Natural killer cell treated with Interleukin-12 subunit alpha and Interleukin-12 subunit beta and Interleukin-15 and Interleukin-18, amount 100 ng/mL, for 72 hours (primary cell): Measurements from ENCODE around the gene YKT6. TPM values are rescaled to one million over a fixed set of nuclear protein-coding genes. Genes with fewer than 3 reads are reported as not detected.

Source experiments
- ATAC-seq, 2 donors: fragments of 150-1000 bp; cut with Tn5 transposase in 1 of 2; sonication (Bioruptor Pico), chemical (Tn5 transposase) in 1 of 2; 2 replicates each; pipeline ENCODE4 v1.10.0; 2021
- DNase-seq: peaks from one replicate; pipeline ENCODE4 v3.0.0; 2022; ENCODE audit warnings: low spot score
- H3K27ac Mint-ChIP-seq, 2 donors: 1 replicate in 1 of 2; 2 replicates in 1 of 2; pipeline ENCODE4 v1.8.0; 2022; ENCODE audit warnings: mixed read lengths in 2 of 2, mild to moderate bottlenecking in 1 of 2, moderate library complexity in 1 of 2
- H3K27me3 Mint-ChIP-seq, 2 donors: 1 replicate in 1 of 2; 2 replicates in 1 of 2; pipeline ENCODE4 v1.8.0; 2022; ENCODE audit warnings: mixed read lengths in 2 of 2
- H3K36me3 Mint-ChIP-seq: one replicate; pipeline ENCODE4 v1.8.0; 2022; ENCODE audit warnings: mixed read lengths
- H3K4me1 Mint-ChIP-seq, 2 donors: 1 replicate in 1 of 2; 2 replicates in 1 of 2; pipeline ENCODE4 v1.8.0; 2022; ENCODE audit warnings: low read depth in 2 of 2, mixed read lengths in 2 of 2, mild to moderate bottlenecking in 1 of 2
- H3K4me3 Mint-ChIP-seq: one replicate; pipeline ENCODE4 v1.8.0; 2022; ENCODE audit warnings: mixed read lengths
- H3K9me3 Mint-ChIP-seq: 2 replicates; pipeline ENCODE4 v1.8.0; 2022; ENCODE audit warnings: mixed read lengths
- total RNA-seq, 2 donors: library from RNA; stranded (reverse); gene quantifications; one replicate each; pipeline ENCODE4 v1.2.3, GENCODE V29; 2022

Gene YKT6
- total RNA-seq, result 10 to 100 TPM; 93.1 to 99.3 TPM

DNA sequence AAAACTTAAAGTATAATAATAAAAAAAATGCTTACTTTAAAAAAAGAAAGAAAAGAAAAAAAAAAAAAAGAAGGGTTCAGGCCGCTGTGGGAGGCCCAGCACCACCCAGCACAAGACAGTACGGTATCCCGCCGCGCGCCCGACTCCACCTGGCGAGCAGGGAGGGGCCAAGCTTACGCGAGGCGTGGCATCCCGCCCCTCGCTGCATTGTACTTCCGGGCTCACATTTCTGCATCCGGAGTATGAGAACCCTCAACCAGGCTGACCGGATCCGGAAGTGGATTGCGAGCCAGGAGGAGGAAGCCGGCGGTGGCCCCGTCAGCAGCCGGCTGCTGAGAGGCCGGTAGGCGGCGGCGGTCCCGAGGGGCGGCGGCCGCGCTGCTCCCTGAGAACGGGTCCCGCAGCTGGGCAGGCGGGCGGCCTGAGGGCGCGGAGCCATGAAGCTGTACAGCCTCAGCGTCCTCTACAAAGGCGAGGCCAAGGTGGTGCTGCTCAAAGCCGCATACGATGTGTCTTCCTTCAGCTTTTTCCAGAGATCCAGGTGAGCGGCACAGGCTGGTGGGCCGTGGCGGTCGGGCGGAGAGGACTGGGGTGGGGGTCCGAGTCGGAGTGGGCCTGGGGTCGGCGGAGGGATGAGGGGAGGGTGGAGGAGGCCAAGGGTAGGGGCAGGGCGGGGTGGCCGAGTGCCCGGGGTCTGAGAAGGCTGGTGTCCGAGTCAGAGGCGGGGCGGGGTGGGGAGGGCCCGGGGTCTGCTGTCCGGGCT is at the start of gene YKT6:
YKT6 (plus strand) TSS at position 280 of the 763 bp plus-strand sequence; CDS start at position 438, 158 bp downstream.
- peak; percentile 100 for ATAC-seq
- peak within 1 kb of the TSS; percentile 43 to 83 for H3K27ac Mint-ChIP-seq
- DNase-seq, result peak; percentile 96
- H3K4me1 Mint-ChIP-seq, result peaks cover 31 to 39% of the 10 kb centered on the region in 2 donors
- peaks cover 8 to 9% of the 10 kb centered on the region in 2 donors for H3K27me3 Mint-ChIP-seq
- H3K4me3 Mint-ChIP-seq, result peak within 1 kb of the TSS; percentile 81
- H3K9me3 Mint-ChIP-seq, result no peaks in the 10 kb centered on the region
- peaks cover 13% of the 10 kb centered on the region for H3K36me3 Mint-ChIP-seq

DNA sequence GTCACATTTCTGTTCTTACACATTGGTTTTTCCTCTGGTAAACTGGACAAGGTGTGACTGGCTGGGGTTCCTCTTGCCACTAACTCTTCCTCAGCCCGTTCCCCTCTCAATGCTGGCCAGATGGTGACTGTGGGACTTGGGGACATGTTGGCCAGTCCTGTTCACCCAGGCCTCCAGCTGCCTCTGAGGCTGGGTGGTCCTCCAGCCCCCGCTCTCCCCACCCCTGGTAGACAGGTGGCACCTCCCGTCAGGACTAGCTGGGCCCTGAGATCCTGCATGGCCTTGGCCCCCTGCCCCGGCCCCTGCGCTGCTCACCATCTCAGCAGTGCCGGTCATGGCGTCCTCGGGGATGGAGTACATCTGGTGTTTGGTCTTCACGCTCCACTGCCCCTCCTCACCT is 48.8 kb upstream of the YKT6 start:
- no peak for ATAC-seq
- H3K4me3 Mint-ChIP-seq, result no peak overlapping the region
- DNase-seq, result no peak
- H3K36me3 Mint-ChIP-seq, result no peaks in the 10 kb centered on the region
- no peaks in the 10 kb centered on the region for H3K4me1 Mint-ChIP-seq
- no peak overlapping the region for H3K27ac Mint-ChIP-seq
- no peaks in the 10 kb centered on the region for H3K27me3 Mint-ChIP-seq
- H3K9me3 Mint-ChIP-seq, result no peaks in the 10 kb centered on the region

DNA sequence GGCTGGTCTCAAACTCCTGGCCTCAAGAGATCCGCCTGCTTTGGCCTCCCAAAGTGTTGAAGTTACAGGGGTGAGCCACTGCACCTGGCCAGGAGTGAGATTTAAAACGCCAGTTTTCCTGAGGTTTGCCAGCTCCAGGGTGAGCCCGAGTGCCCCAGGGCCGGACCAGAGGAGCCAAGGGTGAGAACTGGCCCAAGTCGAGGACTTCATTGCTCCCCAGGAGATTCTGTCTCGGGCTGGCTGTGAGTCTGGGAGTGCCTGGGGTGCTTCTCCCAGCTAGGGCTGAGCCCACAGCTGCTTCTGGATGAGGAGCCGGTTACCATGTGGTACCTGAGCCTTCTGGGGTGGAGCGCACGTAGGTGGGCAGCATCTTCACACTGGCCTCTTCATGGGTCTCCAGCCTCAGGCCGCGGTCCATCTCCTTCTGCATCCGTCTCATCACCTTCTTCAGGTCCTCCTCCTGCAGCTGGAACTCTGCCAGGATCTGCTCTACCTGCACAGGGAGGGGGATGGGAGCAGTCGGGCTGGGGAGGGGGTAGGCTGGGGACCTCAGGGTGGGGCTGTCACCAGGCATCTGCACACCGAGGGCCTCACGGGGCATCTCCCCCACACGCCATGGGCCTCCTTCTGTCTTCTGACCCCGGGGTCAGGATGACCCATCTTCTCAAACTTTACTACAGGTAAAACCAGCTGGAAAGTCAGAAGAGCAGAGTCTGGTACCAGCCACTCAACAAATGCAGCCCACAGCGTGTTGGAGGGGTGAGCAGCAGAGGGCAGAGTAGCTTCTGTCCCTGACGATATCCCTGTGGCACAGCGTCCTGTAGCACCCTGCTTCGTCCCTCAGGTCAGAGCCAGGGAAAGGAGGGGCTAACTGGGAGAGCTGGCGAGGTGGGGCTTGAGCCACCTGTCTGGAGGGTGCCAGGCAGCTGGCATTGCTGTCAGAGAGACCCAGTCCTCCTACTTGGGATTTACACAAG is 47.5 kb upstream of the YKT6 start:
- ATAC-seq (no peak), DNase-seq (peak; percentile 55)
- Mint-ChIP-seq H3K4me3 (no peak overlapping the region), H3K9me3 (no peaks in the 10 kb centered on the region), H3K27me3 (no peaks in the 10 kb centered on the region), H3K36me3 (no peaks in the 10 kb centered on the region), H3K4me1 (no peaks in the 10 kb centered on the region), H3K27ac (no peak overlapping the region)

DNA sequence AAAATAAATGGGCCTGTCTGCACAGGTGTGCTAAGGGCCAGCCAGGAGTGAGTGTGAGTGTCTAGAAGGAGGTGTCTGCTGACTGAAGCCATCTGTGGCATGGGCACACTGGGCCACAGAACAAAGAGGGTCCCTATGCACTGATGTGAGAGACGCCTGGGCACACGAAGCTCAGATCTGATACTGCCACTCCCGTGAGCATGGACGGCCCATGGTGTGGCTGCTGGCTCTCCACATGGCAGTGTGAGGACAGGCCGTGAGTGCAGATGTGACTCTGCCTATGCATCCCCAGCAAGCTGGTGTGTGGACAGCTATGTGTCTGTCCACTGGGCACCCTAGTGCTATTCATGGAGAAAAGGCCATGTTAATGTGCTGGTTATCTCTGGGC is 46.8 kb upstream of the YKT6 start:
- DNase-seq, result peak; percentile 8
- Mint-ChIP-seq H3K4me1 (no peaks in the 10 kb centered on the region), H3K36me3 (no peaks in the 10 kb centered on the region), H3K27ac (no peak overlapping the region), H3K27me3 (no peaks in the 10 kb centered on the region), H3K4me3 (no peak overlapping the region), H3K9me3 (no peaks in the 10 kb centered on the region)
- no peak for ATAC-seq

DNA sequence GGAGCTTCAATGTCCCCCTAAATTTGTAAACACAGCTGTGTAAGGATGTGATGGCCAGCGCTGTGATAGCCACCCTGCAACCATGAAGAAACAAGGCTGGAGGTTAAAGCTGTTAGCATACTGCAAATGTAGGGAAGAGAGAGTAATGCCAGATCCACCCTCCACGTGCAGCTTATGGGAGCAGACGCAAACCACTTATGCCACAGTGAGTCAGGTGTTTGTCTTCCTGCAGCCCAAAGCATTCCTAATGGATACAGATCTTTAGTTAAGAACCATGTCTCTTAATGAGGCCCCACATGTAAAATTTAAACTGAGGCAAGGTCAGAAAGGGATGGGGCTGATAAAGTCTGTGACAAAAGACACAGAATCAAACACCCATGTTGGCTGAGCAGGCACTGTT is 46.1 kb upstream of the YKT6 start:
- H3K27me3 Mint-ChIP-seq, result no peaks in the 10 kb centered on the region
- H3K4me3 Mint-ChIP-seq, result no peak overlapping the region
- H3K27ac Mint-ChIP-seq, result no peak overlapping the region
- no peaks in the 10 kb centered on the region for H3K4me1 Mint-ChIP-seq
- H3K9me3 Mint-ChIP-seq, result no peaks in the 10 kb centered on the region
- DNase-seq (no peak), ATAC-seq (no peak)
- H3K36me3 Mint-ChIP-seq, result no peaks in the 10 kb centered on the region

DNA sequence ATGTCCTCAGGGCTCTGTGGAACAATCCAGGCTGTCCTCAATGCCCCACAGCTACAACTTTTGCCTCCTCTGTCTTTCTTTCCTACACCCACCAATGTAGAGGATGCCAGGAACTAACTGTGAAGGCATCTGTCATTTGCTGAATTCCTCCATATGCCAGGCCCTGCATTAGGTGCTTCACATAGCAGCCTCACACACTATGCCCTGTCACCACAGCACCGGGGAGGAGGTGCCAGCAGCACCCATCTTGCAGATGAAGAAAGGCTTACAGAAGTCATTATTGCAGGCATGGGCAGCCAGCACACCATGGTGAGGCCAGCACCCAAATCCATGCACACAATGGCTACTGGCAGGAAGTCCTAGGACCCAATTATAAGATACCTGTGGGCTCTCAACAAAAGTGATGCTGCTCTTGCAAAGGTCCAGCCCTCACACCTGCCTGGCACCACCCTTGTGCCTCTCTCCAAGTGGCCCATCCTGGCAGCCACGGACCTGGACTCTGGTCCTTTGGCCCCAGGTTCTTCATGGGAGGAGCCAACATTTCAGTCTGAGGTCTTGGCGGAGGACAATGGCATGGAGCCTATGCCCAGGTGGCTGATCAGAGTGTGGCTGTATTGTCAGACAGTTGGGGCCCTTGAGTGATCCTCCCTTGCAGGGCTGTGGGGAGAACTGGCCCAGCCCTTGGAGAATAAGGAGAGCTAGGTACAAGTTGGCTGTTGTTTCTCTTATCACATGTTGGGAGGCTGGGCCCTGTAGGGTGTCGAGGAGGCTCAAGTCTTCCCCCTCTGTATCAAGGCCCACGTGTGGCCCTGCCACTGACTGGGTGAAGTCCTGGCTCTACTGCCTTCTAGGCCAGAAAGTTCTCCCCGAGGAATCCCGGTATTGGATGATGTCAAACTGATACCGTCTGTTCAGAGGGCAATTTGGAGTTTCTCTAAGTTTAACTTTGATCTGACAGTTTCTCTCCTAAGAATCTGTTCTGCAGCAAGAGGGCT is 45.3 kb upstream of the YKT6 start:
- no peaks in the 10 kb centered on the region for H3K27me3 Mint-ChIP-seq
- H3K4me1 Mint-ChIP-seq, result no peaks in the 10 kb centered on the region
- no peaks in the 10 kb centered on the region for H3K36me3 Mint-ChIP-seq
- H3K4me3 Mint-ChIP-seq, result no peak overlapping the region
- DNase-seq (peak; percentile 12), ATAC-seq (no peak)
- no peaks in the 10 kb centered on the region for H3K9me3 Mint-ChIP-seq
- no peak overlapping the region for H3K27ac Mint-ChIP-seq

DNA sequence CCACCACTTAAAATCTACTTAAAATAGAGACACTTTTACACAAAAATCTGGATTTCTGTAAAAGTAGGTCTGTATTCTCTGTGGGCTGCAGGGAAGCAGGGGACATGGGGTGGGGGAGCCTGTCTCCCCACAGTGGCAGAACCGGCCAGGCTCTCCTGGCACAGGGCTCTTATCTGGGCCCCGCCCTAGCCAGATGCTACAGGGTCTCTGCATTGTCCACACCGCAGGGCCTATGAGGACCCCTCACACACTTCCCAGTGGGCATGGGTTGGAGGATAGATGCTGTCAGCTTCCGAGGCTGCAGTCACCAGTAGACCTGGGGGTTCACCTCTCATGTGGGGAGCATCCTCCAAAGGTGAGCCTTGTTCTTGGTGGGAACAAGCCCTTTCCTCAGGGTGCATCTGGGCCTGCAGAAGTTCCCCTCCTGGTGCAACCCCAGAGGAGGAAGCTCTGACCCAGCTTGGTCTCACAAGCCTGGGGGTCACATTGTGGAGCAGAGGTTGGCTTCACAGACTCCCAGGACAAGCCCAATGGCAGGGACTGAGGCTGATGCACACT is 44.2 kb upstream of the YKT6 start:
- no peak overlapping the region for H3K4me3 Mint-ChIP-seq
- no peaks in the 10 kb centered on the region for H3K4me1 Mint-ChIP-seq
- ATAC-seq (no peak), DNase-seq (peak; percentile 37)
- no peak overlapping the region for H3K27ac Mint-ChIP-seq
- no peaks in the 10 kb centered on the region for H3K36me3 Mint-ChIP-seq
- no peaks in the 10 kb centered on the region for H3K9me3 Mint-ChIP-seq
- peaks cover 0 to 2% of the 10 kb centered on the region in 2 donors for H3K27me3 Mint-ChIP-seq

DNA sequence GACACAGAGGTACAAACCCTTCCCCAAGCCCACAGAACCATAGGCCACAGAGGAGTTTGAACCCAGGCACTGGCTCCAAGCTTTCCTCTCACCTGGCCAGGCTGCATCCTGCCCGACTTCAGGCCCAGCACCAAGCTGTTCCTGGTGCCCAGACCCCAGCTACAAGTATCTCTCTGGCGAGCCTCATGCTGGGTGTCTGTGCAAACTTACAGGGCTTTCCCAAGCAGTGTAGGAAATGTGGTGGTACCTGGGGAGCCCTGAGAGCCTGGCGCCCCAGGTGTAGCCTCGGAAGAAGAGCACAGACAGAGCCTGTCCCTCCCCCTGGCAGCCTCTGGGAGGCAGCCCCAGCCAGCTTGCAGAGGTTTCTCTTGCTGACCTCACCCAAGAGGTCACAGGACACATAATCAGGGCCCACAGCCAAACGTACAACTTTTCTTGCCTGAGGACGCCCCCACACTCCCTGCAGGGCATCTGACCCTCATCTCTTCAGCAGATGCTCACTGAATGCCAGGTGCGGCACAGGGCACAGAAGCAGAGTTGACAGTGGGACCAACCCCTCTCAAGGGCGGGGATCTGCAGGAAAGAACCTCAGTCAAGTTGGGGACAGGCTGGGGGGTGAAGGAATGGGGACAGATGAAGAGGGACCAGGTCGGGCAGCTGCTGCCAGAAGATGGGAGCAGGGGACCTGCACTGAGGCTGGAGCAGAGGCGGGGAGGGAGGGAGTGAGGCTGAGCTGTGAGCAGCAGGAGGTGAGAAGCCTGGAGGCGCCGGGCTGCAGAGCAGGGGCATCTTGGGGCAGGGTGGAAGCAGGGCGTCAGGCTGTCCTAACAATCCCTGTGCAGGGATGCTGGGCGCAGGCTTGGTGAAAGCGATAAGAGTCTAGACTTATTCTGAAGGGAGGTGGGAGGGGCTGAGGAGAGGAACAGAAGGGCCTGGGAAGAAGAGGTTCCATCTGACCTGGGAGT is 43.4 kb upstream of the YKT6 start:
- no peak overlapping the region for H3K27ac Mint-ChIP-seq
- H3K9me3 Mint-ChIP-seq, result no peaks in the 10 kb centered on the region
- no peaks in the 10 kb centered on the region for H3K36me3 Mint-ChIP-seq
- peaks cover 5 to 11% of the 10 kb centered on the region in 2 donors for H3K27me3 Mint-ChIP-seq
- ATAC-seq (no peak), DNase-seq (no peak)
- H3K4me1 Mint-ChIP-seq, result no peaks in the 10 kb centered on the region
- H3K4me3 Mint-ChIP-seq, result no peak overlapping the region

DNA sequence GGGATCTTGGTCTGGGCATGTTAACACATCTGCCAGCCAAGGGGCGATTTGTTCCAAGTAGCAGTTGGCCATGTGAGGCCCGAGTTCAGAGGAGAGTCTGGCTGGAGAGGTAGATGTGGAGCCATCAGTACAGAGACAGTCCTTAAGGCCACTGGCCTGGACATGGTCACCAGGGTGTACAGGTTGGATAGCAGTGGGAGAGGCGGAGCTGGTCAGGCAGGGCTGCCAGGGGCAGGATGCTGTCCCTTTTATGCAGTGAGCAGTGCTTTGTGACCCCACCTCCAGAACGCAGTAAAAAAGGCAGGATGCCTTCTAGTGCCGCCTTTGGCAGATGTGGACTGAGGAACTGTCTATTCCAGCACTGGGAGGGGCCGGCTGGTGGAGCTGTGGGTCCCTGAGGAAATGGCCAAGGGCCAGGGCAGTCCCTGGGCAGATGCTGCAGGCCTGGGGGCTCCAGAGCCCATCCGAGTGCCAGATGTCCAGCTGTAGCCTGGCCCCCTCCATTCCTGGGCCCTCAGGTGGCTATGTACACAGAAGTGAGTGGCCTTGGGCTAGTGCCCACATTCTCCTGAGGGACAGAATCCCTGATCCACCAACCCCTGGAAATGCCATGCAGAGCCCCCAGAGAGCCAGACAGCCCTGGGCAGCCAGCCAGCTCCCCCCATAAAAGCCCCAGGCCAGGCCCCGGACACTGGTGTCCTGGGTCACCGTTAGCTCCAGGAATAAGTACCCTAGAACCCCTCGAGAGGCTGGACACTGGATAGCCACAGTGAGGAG is 42.5 kb upstream of the YKT6 start:
- H3K36me3 Mint-ChIP-seq, result no peaks in the 10 kb centered on the region
- DNase-seq (peak; percentile 50), ATAC-seq (no peak)
- no peak overlapping the region for H3K27ac Mint-ChIP-seq
- H3K9me3 Mint-ChIP-seq, result no peaks in the 10 kb centered on the region
- no peaks in the 10 kb centered on the region for H3K4me1 Mint-ChIP-seq
- peaks cover 9 to 11% of the 10 kb centered on the region in 2 donors for H3K27me3 Mint-ChIP-seq
- H3K4me3 Mint-ChIP-seq, result no peak overlapping the region

DNA sequence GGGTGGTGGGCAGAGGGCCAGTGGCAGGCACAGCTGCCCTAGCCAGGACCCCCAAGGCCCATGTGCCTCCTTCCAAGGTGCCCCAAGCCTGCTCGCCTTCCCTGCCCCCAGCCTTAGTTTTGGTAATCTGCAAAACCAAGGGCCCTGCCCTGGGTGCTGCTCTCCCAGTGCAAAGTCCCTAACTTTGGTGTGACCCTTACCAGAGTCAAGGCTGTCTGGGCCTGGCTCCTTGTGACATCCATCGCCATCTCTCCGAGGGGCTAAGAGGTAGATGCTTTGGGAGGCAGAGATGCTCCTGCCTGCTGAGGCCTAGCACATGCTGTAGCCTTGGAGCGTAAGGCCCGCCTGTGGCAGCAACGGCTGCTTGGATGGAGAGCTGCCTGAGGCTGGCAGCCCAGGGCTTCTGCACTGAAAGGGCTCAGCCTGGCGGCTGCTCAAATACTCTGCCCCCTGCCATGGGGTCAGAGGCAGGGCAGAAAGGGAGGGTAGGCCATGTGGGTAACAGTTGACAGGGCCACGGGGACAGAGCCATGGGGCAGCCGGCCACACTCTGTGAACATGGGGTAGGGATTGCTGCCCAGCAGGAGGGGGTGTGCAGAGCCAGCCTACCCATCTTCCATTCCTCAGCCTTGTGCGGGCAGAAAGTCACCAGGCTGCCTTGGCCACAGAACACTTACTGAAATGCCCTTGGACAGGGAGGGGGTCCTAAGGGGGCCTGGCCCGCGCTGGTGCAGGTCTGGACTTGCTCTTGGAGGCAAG is 41.7 kb upstream of the YKT6 start:
- H3K36me3 Mint-ChIP-seq, result no peaks in the 10 kb centered on the region
- no peaks in the 10 kb centered on the region for H3K9me3 Mint-ChIP-seq
- peaks cover 11 to 15% of the 10 kb centered on the region in 2 donors for H3K27me3 Mint-ChIP-seq
- ATAC-seq (no peak), DNase-seq (peak; percentile 56)
- H3K27ac Mint-ChIP-seq, result no peak overlapping the region
- no peaks in the 10 kb centered on the region for H3K4me1 Mint-ChIP-seq
- no peak overlapping the region for H3K4me3 Mint-ChIP-seq
